SK-N-SH (cell line): ENCODE measurements around the gene SEC23A. TPM values are rescaled to one million over a fixed set of nuclear protein-coding genes. Genes with fewer than 3 reads are reported as not detected.

Source experiments
- CTCF ChIA-PET: fragments of 300-600, 350-600 bp; formaldehyde crosslinking; extraction: SDS; loops from one replicate; lab custom pipeline; 2021; lab: Yijun Ruan, JAX
- POLR2A ChIA-PET: fragments of 350-600 bp; sonication (Branson Sonifier 250); formaldehyde crosslinking; extraction: SDS; loops from one replicate; lab custom pipeline; 2020; ENCODE audit warnings: antibody characterized with exemption, inconsistent platforms; lab: Yijun Ruan, JAX
- DNase-seq: peaks from one replicate; pipeline ENCODE4 v3.0.0; 2012
- H2AFZ ChIP-seq: fragments of 200-600 bp; sonication (generic); 2 replicates; pipeline ENCODE4 v1.8.1; 2016; ENCODE audit warnings: antibody characterized with exemption, mild to moderate bottlenecking, low read depth
- H3F3A ChIP-seq: fragments of 200-600 bp; sonication (generic); replicated peaks from 2 replicates; pipeline ENCODE3; 2016; ENCODE audit warnings: antibody characterized with exemption, mild to moderate bottlenecking; ENCODE audit not compliant: insufficient read depth
- H3K27ac ChIP-seq, 2 experiments: fragments of 200-500 bp in 1 of 2; fragments of 200-600 bp in 1 of 2; sonication (Bioruptor generic) in 1 of 2; sonication (generic), shearing (Covaris generic) in 1 of 2; 2 replicates each; pipeline versions ENCODE4 v1.5.1 to v1.6.1; 2014 to 2016; ENCODE audit warnings: low read depth in 2 of 2, inconsistent platforms in 1 of 2, low read length in 1 of 2, mild to moderate bottlenecking in 1 of 2, mixed read lengths in 1 of 2
- H3K27me3 ChIP-seq: fragments of 200-600 bp; sonication (generic), shearing (Covaris generic); 2 replicates; pipeline ENCODE4 v1.6.1; 2016; ENCODE audit warnings: mixed run types; ENCODE audit not compliant: insufficient read depth
- H3K36me3 ChIP-seq, 2 experiments: fragments of 200-500 bp in 1 of 2; fragments of 200-600 bp in 1 of 2; sonication (Bioruptor generic) in 1 of 2; sonication (generic) in 1 of 2; replicated peaks in 1 of 2; 2 replicates each; pipeline versions ENCODE3 to v1.5.1; 2014 to 2016; ENCODE audit warnings: low read length in 1 of 2, mild to moderate bottlenecking in 1 of 2; ENCODE audit not compliant: insufficient read depth in 2 of 2, control insufficient read depth in 1 of 2
- H3K4me1 ChIP-seq, 2 experiments: fragments of 200-500 bp in 1 of 2; fragments of 200-600 bp in 1 of 2; sonication (Bioruptor generic) in 1 of 2; sonication (generic), shearing (Covaris generic) in 1 of 2; 2 replicates each; pipeline versions ENCODE4 v1.5.1 to v1.6.1; 2014 to 2016; ENCODE audit warnings: low read depth in 1 of 2, low read length in 1 of 2, mixed run types in 1 of 2; ENCODE audit not compliant: insufficient read depth in 2 of 2, control insufficient read depth in 1 of 2
- H3K4me2 ChIP-seq: fragments of 200-600 bp; sonication (generic), shearing (Covaris generic); 2 replicates; pipeline ENCODE4 v1.6.1; 2017; ENCODE audit warnings: mixed run types
- H3K4me3 ChIP-seq, 2 experiments: fragments of 200-500 bp in 1 of 2; fragments of 200-600 bp in 1 of 2; sonication (Bioruptor generic) in 1 of 2; sonication (generic), shearing (Covaris generic) in 1 of 2; 2 replicates each; pipeline versions ENCODE4 v1.5.1 to v1.8.1; 2014 to 2016; ENCODE audit warnings: low read depth in 2 of 2, inconsistent platforms in 1 of 2, low read length in 1 of 2, mild to moderate bottlenecking in 1 of 2, mixed read lengths in 1 of 2, moderate library complexity in 1 of 2
- H3K79me2 ChIP-seq: fragments of 200-600 bp; sonication (generic); 2 replicates; pipeline ENCODE4 v1.8.1; 2017; ENCODE audit warnings: mild to moderate bottlenecking; ENCODE audit not compliant: insufficient read depth
- H3K9ac ChIP-seq: fragments of 200-600 bp; sonication (generic); 2 replicates; pipeline ENCODE4 v1.6.1; 2017; ENCODE audit warnings: mixed run types
- H3K9me2 ChIP-seq: fragments of 200-600 bp; sonication (generic); 2 replicates; pipeline ENCODE4 v1.6.1; 2017; ENCODE audit warnings: mixed run types
- H3K9me3 ChIP-seq: fragments of 200-600 bp; sonication (generic); 2 replicates; pipeline ENCODE4 v1.6.1; 2017; ENCODE audit warnings: mixed run types, mild to moderate bottlenecking, moderate library complexity
- H4K20me1 ChIP-seq: fragments of 200-600 bp; sonication (generic); 2 replicates; pipeline ENCODE4 v1.6.1; 2017; ENCODE audit warnings: mild to moderate bottlenecking, mixed run types; ENCODE audit not compliant: insufficient read depth
- CHD2 ChIP-seq: fragments of 150-350 bp; IDR thresholded peaks from 2 replicates; pipeline ENCODE4 v1.6.1; 2018; ENCODE audit warnings: low read length; ENCODE audit not compliant: partially characterized antibody
- CTCF ChIP-seq: fragments of 200-600 bp; sonication (generic); IDR thresholded peaks from 2 replicates; pipeline ENCODE4 v1.6.1; 2017; ENCODE audit warnings: antibody characterized with exemption, mild to moderate bottlenecking, moderate library complexity
- ELF1 ChIP-seq: IDR thresholded peaks from 2 replicates; pipeline ENCODE4 v1.4.0; 2012
- FOSL2 ChIP-seq: IDR thresholded peaks from 2 replicates; pipeline ENCODE4 v1.4.0; 2012; ENCODE audit warnings: low read depth, mild to moderate bottlenecking, moderate library complexity, borderline replicate concordance
- GABPA ChIP-seq: IDR thresholded peaks from 2 replicates; pipeline ENCODE4 v1.4.0; 2012; ENCODE audit warnings: low read depth, mild to moderate bottlenecking
- JUND ChIP-seq: IDR thresholded peaks from 2 replicates; pipeline ENCODE4 v1.4.0; 2012
- MAX ChIP-seq: IDR thresholded peaks from 2 replicates; pipeline ENCODE4 v1.4.0; 2012; ENCODE audit warnings: low read depth
- NRF1 ChIP-seq: IDR thresholded peaks from 2 replicates; pipeline ENCODE4 v1.6.1; 2012; ENCODE audit warnings: low read depth, mild to moderate bottlenecking, low read length
- POLR2AphosphoS5 ChIP-seq: IDR thresholded peaks from 2 replicates; pipeline ENCODE4 v1.6.1; 2012; ENCODE audit warnings: low read depth, low read length
- SMC3 ChIP-seq: IDR thresholded peaks from 2 replicates; pipeline ENCODE4 v1.6.1; 2012; ENCODE audit warnings: low read depth, low read length, improper control_type of control experiment
- TAF1 ChIP-seq: IDR thresholded peaks from 2 replicates; pipeline ENCODE4 v1.6.1; 2012; ENCODE audit warnings: low read depth, mild to moderate bottlenecking, low read length, moderate library complexity, borderline replicate concordance
- USF1 ChIP-seq: IDR thresholded peaks from 2 replicates; pipeline ENCODE4 v1.4.0; 2012; ENCODE audit warnings: low read depth, borderline replicate concordance
- USF2 ChIP-seq: fragments of 150-350 bp; IDR thresholded peaks from 2 replicates; pipeline ENCODE4 v1.6.1; 2017; ENCODE audit warnings: antibody characterized with exemption, low read length, low read depth, borderline replicate concordance
- YY1 ChIP-seq: IDR thresholded peaks from 2 replicates; pipeline ENCODE4 v1.4.0; 2012; ENCODE audit warnings: low read depth, mild to moderate bottlenecking
- WGBS: methylation state at CpG from one replicate; pipeline ENCODE4 v1.1.6; 2017; ENCODE audit warnings: low lambda C conversion rate; 5-methylcytosine and 5-hydroxymethylcytosine counted together
- polyA plus RNA-seq, 3 experiments: library from polyadenylated mRNA; depleted of rRNA; stranded (reverse); fragments of >200 nt; gene quantifications; 2 replicates each; pipeline ENCODE4 v1.2.3, GENCODE V29; 2012

SEC23A gene
- polyA plus RNA-seq, 1 of the 3 experiments (the other 2 are of a cell fraction) = 30.0 TPM

- H3K9me3 ChIP-seq = no peaks in the 10 kb centered on the region
- H2AFZ ChIP-seq = no peak overlapping the region
- 0 out of 2 replicates have a peak, but pooled peaks cover 5% of the 10 kb centered on the region for H3K79me2 ChIP-seq
- ChIA-PET POLR2A (no interaction called here), CTCF (no interaction called here)
- H3K4me1 ChIP-seq = no peaks in the 10 kb centered on the region
- no peak for DNase-seq
- H3K27me3 ChIP-seq = no peaks in the 10 kb centered on the region
- TF ChIP-seq FOSL2 = no peak
- no peak for TF ChIP-seq CTCF
- TF ChIP-seq TAF1 = no peak
- TF ChIP-seq SMC3 = no peak
- TF ChIP-seq NRF1 = no peak
- no peak for TF ChIP-seq YY1
- no peak for TF ChIP-seq USF2
- TF ChIP-seq CHD2 = no peak
- TF ChIP-seq MAX = no peak
- TF ChIP-seq GABPA = no peak
- no peak for TF ChIP-seq ELF1
- TF ChIP-seq, all 33 proteins: peak for 0
- Histone ChIP-seq H3K4me3 (no peak overlapping the region), H3K27ac (no peak overlapping the region), H3K9ac (no peak overlapping the region), H3K36me3 (peaks cover 26 to 28% of the 10 kb centered on the region in 2 experiments), H4K20me1 (no peaks in the 10 kb centered on the region), H3F3A (no peaks in the 10 kb centered on the region), H3K4me2 (no peak overlapping the region), H3K9me2 (no peaks in the 10 kb centered on the region)
- 98% methylated on average over 2 of the region's 2 CpGs for WGBS
Observed at GRCh38 chr14:39087493-39087892, 15.5 kb downstream of the SEC23A start.

GRCh38 chr14:39085933-39086332 lies 17.1 kb downstream of the SEC23A start:
- H3K27me3 ChIP-seq = no peaks in the 10 kb centered on the region
- no peaks in the 10 kb centered on the region for H3K9me3 ChIP-seq
- CTCF ChIA-PET = no interaction called here
- H3F3A ChIP-seq = no peaks in the 10 kb centered on the region
- H3K36me3 ChIP-seq = peaks cover 14 to 22% of the 10 kb centered on the region in 2 experiments
- H3K79me2 ChIP-seq = 0 out of 2 replicates have a peak, but pooled peaks cover 5% of the 10 kb centered on the region
- H3K9ac ChIP-seq = no peak overlapping the region
- DNase-seq = no peak
- H3K4me1 ChIP-seq = no peaks in the 10 kb centered on the region
- POLR2A ChIA-PET = no interaction called here
- no peaks in the 10 kb centered on the region for H4K20me1 ChIP-seq
- no peak overlapping the region for H3K4me3 ChIP-seq
- no peaks in the 10 kb centered on the region for H3K9me2 ChIP-seq
- H3K4me2 ChIP-seq = no peak overlapping the region
- 98% methylated on average over 7 of the region's 7 CpGs for WGBS
- H2AFZ ChIP-seq = no peak overlapping the region
- TF ChIP-seq POLR2AphosphoS5 (no peak), USF1 (no peak), JUND (no peak)
- H3K27ac ChIP-seq = no peak overlapping the region
